ACC112 (cell line): ENCODE measurements around the gene NKD2.
"Not testable (repeated sequence)": the region's sequence is repeated elsewhere in the genome, so short reads cannot be mapped to it uniquely, and the experiment has no call there.

ENCODE experiments used
- H2AFZ ChIP-seq: fragments of 200-600 bp; sonication (generic); one replicate; pipeline ENCODE4 v1.6.0; 2017; ENCODE audit warnings: antibody characterized with exemption, low read length; ENCODE audit not compliant: unreplicated experiment
- H3K27ac ChIP-seq: fragments of 200-600 bp; sonication (generic); 2 replicates; pipeline ENCODE4 v1.5.1; 2014; ENCODE audit warnings: low read depth, mild to moderate bottlenecking, antibody characterized with exemption, low read length, moderate library complexity
- H3K27me3 ChIP-seq: fragments of 200-600 bp; sonication (generic); 2 replicates; pipeline ENCODE4 v1.6.1; 2014; ENCODE audit warnings: mild to moderate bottlenecking, antibody characterized with exemption, low read length, moderate library complexity, mixed read lengths; ENCODE audit not compliant: insufficient read depth
- H3K36me3 ChIP-seq: fragments of 200-600 bp; sonication (generic); 2 replicates; pipeline ENCODE4 v1.6.1; 2016; ENCODE audit warnings: mild to moderate bottlenecking, antibody characterized with exemption, low read length, moderate library complexity, mixed read lengths; ENCODE audit not compliant: insufficient read depth
- H3K4me1 ChIP-seq: fragments of 200-600 bp; sonication (generic); one replicate; pipeline ENCODE4 v1.6.1; 2016; ENCODE audit warnings: low read length, mixed read lengths; ENCODE audit not compliant: insufficient read depth, unreplicated experiment, control insufficient read depth
- H3K4me3 ChIP-seq: fragments of 200-600 bp; sonication (generic); 2 replicates; pipeline ENCODE4 v1.5.1; 2014; ENCODE audit warnings: mild to moderate bottlenecking, low read depth, low read length
- H3K79me2 ChIP-seq: fragments of 200-600 bp; sonication (generic); one replicate; pipeline ENCODE4 v1.6.0; 2016; ENCODE audit warnings: low read length; ENCODE audit not compliant: control insufficient read depth, unreplicated experiment, insufficient read depth

The NKD2 gene

DNA sequence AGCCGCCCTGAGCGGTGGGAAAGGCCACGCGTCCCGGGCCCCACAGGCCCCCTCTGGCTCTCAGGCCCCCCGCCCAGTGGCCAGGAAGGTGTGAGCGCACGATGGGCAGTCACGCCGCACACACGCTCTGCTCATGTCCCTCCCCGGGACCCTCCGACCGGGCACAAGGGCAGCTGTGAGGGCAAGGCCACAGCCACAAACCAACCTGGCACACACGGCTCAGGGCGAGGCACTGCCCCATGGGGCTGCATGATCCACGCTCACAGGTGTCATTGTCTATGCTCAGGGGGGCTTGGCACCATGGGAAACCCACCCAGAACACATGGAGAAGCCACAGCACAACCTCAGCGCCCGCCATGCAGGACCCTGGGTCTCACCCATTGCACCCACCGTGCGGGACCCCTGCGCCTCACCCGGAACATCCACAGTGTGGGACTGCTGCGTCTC lies 52.0 kb downstream of the NKD2 start:
- no peaks in the 10 kb centered on the region for H3K4me1 ChIP-seq
- no peaks in the 10 kb centered on the region for H3K79me2 ChIP-seq
- no peak overlapping the region for H3K4me3 ChIP-seq
- no peaks in the 10 kb centered on the region for H3K27me3 ChIP-seq
- no peak overlapping the region for H3K27ac ChIP-seq
- no peaks in the 10 kb centered on the region for H3K36me3 ChIP-seq
- no peak overlapping the region for H2AFZ ChIP-seq

GRCh38 chr5:1061292-1061691 lies 52.7 kb downstream of the NKD2 start:
- H3K27me3 ChIP-seq, H3K27ac ChIP-seq, H3K79me2 ChIP-seq, H2AFZ ChIP-seq, H3K36me3 ChIP-seq, H3K4me1 ChIP-seq, H3K4me3 ChIP-seq: not testable (repeated sequence)

GRCh38 chr5:1061916-1062315 lies 53.3 kb downstream of the NKD2 start:
- Histone ChIP-seq H3K27me3 (no peaks in the 10 kb centered on the region), H3K4me3 (no peak overlapping the region), H3K4me1 (no peaks in the 10 kb centered on the region), H3K27ac (no peak overlapping the region), H3K36me3 (no peaks in the 10 kb centered on the region), H3K79me2 (no peaks in the 10 kb centered on the region), H2AFZ (no peak overlapping the region)

GRCh38 chr5:1062761-1063568 lies 54.4 kb downstream of the NKD2 start:
- Histone ChIP-seq H3K36me3 (no peaks in the 10 kb centered on the region), H3K27me3 (no peaks in the 10 kb centered on the region)

GRCh38 chr5:1063661-1064382 lies 55.2 kb downstream of the NKD2 start:
- H3K4me1 ChIP-seq: no peaks in the 10 kb centered on the region
- no peak overlapping the region for H3K27ac ChIP-seq
- H3K79me2 ChIP-seq: no peaks in the 10 kb centered on the region
- H3K27me3 ChIP-seq: no peaks in the 10 kb centered on the region
- H2AFZ ChIP-seq: no peak overlapping the region
- H3K36me3 ChIP-seq: no peaks in the 10 kb centered on the region
- H3K4me3 ChIP-seq: no peak overlapping the region

More at GRCh38 chr5:1062761-1063568, 54.4 kb downstream of the NKD2 start:
- no peak overlapping the region for H3K27ac ChIP-seq
- H3K4me3 ChIP-seq: no peak overlapping the region
- H3K79me2 ChIP-seq: no peaks in the 10 kb centered on the region
- H2AFZ ChIP-seq: no peak overlapping the region
- H3K4me1 ChIP-seq: no peaks in the 10 kb centered on the region

DNA sequence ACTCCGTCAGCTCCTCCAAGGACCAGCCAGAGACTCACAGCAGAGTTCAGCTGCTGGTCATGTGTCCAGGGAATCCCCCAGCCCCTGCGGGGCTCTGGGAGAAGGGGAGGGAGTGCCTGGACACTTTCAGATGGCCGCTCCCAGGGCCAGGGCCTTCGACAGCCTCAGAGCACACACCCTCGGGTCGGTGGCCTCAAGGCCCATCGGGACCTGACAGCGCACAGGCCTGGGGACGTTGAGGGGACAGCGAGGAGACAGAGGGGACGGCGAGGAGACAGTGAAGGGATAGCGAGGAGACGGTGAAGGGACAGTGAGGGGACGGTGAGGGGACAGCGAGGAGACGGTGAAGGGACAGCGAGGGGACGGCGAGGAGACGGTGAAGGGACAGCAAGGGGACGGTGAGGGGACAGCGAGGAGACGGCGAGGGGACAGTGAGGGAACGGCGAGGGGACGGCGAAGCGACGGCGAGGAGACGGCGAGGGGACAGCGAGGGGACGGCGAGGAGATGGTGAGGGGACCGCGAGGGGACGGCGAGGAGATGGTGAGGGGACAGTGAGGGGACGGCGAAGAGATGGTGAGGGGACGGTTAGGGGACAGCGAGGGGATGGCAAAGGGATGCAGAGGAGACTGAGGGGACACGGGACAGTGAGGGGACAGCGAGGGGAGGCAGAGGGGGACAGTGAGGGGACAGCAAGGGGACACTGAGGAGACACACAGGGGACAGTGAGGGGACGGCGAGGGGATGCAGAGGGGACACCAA lies 56.0 kb downstream of the NKD2 start:
- no peaks in the 10 kb centered on the region for H3K79me2 ChIP-seq
- H3K4me3 ChIP-seq: no peak overlapping the region
- H2AFZ ChIP-seq: no peak overlapping the region
- H3K4me1 ChIP-seq: no peaks in the 10 kb centered on the region
- H3K27ac ChIP-seq: no peak overlapping the region
- H3K27me3 ChIP-seq: no peaks in the 10 kb centered on the region
- no peaks in the 10 kb centered on the region for H3K36me3 ChIP-seq

- no peaks in the 10 kb centered on the region for H3K79me2 ChIP-seq
- no peaks in the 10 kb centered on the region for H3K36me3 ChIP-seq
- H3K27ac ChIP-seq: no peak overlapping the region
- H3K27me3 ChIP-seq: no peaks in the 10 kb centered on the region
- no peak overlapping the region for H3K4me3 ChIP-seq
- H3K4me1 ChIP-seq: no peaks in the 10 kb centered on the region
- no peak overlapping the region for H2AFZ ChIP-seq
Observed at GRCh38 chr5:1065143-1065750, 56.6 kb downstream of the NKD2 start.

GRCh38 chr5:1065891-1066650 lies 57.5 kb downstream of the NKD2 start:
- Histone ChIP-seq H3K36me3 (no peaks in the 10 kb centered on the region), H3K4me3 (no peak overlapping the region), H3K79me2 (no peaks in the 10 kb centered on the region), H3K4me1 (no peaks in the 10 kb centered on the region), H2AFZ (no peak overlapping the region), H3K27me3 (no peaks in the 10 kb centered on the region), H3K27ac (no peak overlapping the region)

DNA sequence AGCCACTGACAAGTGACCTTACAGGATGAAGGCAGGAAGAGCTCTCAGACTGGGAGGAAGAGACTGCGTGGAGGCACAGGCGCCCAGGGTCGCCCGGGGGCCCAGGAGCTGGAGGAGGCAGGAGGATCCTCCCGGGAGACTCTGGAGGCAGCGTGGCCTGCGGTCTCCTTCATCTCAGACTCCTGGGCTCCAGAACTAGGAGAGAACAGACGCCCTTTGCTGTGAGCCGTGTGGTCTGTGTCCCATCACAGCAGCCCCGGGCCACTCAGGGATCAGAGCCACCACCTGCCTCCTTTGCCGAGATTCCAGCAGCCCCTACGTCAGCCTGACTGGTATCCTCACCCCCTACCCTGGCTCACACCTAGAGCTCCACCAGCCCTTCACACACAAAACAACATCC lies 58.1 kb downstream of the NKD2 start:
- Histone ChIP-seq H3K79me2 (no peaks in the 10 kb centered on the region), H3K4me3 (no peak overlapping the region), H3K36me3 (no peaks in the 10 kb centered on the region), H3K27me3 (no peaks in the 10 kb centered on the region), H3K27ac (no peak overlapping the region), H3K4me1 (no peaks in the 10 kb centered on the region), H2AFZ (no peak overlapping the region)
